GM12801 (cell line): ENCODE data around the gene BCL11A.

Source experiments
- CTCF ChIP-seq: IDR thresholded peaks from one replicate; pipeline ENCODE4 v1.5.1; 2011; ENCODE audit warnings: control low read depth; ENCODE audit not compliant: insufficient read length; ENCODE audit errors: extremely low read depth

BCL11A gene

GRCh38 chr2:60453301-60453700, 100.2 kb downstream of the BCL11A start:
- TF ChIP-seq CTCF: no peak

GRCh38 chr2:60450488-60450887, 103.0 kb downstream of the BCL11A start:
- no peak for TF ChIP-seq CTCF

GRCh38 chr2:60447943-60448342, 105.5 kb downstream of the BCL11A start:
- no peak for TF ChIP-seq CTCF

- no peak for TF ChIP-seq CTCF
Measured at GRCh38 chr2:60446413-60447267, 106.8 kb downstream of the BCL11A start.

- no peak for TF ChIP-seq CTCF
Measured at GRCh38 chr2:60445684-60446179, 107.7 kb downstream of the BCL11A start.

GRCh38 chr2:60442608-60443007, 110.8 kb downstream of the BCL11A start:
- no peak for TF ChIP-seq CTCF

- no peak for TF ChIP-seq CTCF
Measured at GRCh38 chr2:60441800-60442199, 111.7 kb downstream of the BCL11A start.
